Measurements from ENCODE around the gene AIMP1. TPM values are rescaled to one million over a fixed set of nuclear protein-coding genes. Genes with fewer than 3 reads are reported as not detected.
A peak's percentile ranks its signal among the peaks of the same experiment; 100 is the strongest.

AIMP1 gene
- total RNA-seq, 1 donor from 2014 or later: 25.0 TPM

- TF ChIP-seq, protein P1, sequence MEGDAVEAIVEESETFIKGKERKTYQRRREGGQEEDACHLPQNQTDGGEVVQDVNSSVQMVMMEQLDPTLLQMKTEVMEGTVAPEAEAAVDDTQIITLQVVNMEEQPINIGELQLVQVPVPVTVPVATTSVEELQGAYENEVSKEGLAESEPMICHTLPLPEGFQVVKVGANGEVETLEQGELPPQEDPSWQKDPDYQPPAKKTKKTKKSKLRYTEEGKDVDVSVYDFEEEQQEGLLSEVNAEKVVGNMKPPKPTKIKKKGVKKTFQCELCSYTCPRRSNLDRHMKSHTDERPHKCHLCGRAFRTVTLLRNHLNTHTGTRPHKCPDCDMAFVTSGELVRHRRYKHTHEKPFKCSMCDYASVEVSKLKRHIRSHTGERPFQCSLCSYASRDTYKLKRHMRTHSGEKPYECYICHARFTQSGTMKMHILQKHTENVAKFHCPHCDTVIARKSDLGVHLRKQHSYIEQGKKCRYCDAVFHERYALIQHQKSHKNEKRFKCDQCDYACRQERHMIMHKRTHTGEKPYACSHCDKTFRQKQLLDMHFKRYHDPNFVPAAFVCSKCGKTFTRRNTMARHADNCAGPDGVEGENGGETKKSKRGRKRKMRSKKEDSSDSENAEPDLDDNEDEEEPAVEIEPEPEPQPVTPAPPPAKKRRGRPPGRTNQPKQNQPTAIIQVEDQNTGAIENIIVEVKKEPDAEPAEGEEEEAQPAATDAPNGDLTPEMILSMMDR (conservative IDR thresholded peaks at IDR 0.05; ENCODE audit: low read depth, low read length): no peak
Observed at GRCh38 chr4:106284227-106284626, 32.1 kb upstream of the AIMP1 start.

GRCh38 chr4:106286611-106287010, 29.7 kb upstream of the AIMP1 start:
- TF ChIP-seq, protein P1 (conservative IDR thresholded peaks at IDR 0.05; ENCODE audit: low read depth, low read length): no peak
- no peak overlapping the region for H3K4me3 ChIP-seq (ENCODE audit: low read depth, low read length)
- DNase-seq (ENCODE audit: low read depth): no peak

More at GRCh38 chr4:106284227-106284626, 32.1 kb upstream of the AIMP1 start:
- H3K4me3 ChIP-seq (ENCODE audit: low read depth, low read length): no peak overlapping the region
- DNase-seq (ENCODE audit: low read depth): no peak

GRCh38 chr4:106287353-106287969, 28.9 kb upstream of the AIMP1 start:
- peak; percentile 99 for DNase-seq (ENCODE audit: low read depth)
- TF ChIP-seq, protein P1 (conservative IDR thresholded peaks at IDR 0.05; ENCODE audit: low read depth, low read length): no peak
- H3K4me3 ChIP-seq (ENCODE audit: low read depth, low read length): no peak overlapping the region

DNA sequence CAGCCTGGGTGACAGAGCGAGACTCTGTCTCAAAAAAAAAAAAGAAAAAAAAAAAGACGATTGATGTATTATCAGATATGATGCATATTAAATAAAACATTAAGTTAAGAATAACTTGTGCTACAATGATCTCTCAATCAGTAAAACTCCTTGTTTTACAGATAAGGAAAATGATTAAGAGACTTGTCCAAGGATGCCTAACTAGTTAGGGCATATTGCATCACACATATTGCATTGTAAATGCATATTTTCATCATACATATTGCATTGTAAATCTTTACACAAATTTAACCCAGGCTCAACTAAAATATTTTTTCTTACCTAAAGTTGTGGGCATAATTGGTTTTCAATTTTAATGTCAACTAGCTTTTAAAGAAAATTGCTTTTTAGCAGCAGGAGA, 26.6 kb upstream of the AIMP1 start:
- no peak overlapping the region for H3K4me3 ChIP-seq (ENCODE audit: low read depth, low read length)
- no peak for DNase-seq (ENCODE audit: low read depth)
- TF ChIP-seq, protein P1 (conservative IDR thresholded peaks at IDR 0.05; ENCODE audit: low read depth, low read length): no peak

- no peak overlapping the region for H3K4me3 ChIP-seq (ENCODE audit: low read depth, low read length)
- DNase-seq (ENCODE audit: low read depth): no peak
- TF ChIP-seq, protein P1 (conservative IDR thresholded peaks at IDR 0.05; ENCODE audit: low read depth, low read length): no peak
Observed at GRCh38 chr4:106291678-106292077, 24.7 kb upstream of the AIMP1 start.

DNA sequence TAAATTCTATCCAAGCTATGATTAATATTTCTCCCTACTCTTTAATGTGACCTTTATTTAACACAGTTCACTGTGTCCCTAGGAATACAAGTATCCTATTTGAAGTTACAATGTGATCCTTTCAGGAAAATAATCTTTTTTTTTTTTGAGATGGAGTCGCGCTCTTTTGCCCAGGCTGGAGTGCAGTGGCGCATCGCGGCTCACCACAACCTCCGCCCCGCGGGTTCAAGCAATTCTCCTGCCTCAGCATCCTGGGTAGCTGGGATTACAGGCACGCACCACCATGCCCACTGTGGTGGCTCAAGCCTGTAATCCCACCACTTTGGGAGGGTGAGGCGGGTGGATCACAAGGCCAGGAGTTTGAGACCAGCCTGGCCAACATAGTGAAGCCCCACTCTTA, 22.3 kb upstream of the AIMP1 start:
- TF ChIP-seq, protein P1 (conservative IDR thresholded peaks at IDR 0.05; ENCODE audit: low read depth, low read length): no peak
- DNase-seq (ENCODE audit: low read depth): no peak
- no peak overlapping the region for H3K4me3 ChIP-seq (ENCODE audit: low read depth, low read length)
